ENCODE data around the gene MST1R.

The MST1R gene

DNA sequence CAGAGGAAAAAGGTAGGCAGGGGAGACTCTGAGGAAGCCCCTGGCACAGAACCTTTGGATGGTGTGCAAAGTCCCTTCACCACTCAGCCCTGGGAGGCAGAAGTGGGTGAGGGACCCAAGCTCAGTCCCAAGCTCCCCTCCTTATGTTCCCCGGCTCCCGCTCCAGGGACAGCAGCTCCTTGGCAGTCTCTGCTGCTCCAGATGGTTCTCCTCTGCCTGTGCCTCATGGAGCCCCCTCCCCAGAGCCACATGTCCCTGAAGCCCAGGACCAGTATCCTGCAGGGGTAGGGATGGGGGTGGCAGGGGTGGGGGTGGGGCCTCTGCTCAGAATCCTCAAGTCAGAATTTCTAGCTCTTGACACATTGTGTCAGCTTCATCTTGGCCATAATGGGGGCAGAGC, 26.0 kb downstream of the MST1R start:
- no peak for DNase-seq (ENCODE audit: low read depth in 2 of 2)

DNA sequence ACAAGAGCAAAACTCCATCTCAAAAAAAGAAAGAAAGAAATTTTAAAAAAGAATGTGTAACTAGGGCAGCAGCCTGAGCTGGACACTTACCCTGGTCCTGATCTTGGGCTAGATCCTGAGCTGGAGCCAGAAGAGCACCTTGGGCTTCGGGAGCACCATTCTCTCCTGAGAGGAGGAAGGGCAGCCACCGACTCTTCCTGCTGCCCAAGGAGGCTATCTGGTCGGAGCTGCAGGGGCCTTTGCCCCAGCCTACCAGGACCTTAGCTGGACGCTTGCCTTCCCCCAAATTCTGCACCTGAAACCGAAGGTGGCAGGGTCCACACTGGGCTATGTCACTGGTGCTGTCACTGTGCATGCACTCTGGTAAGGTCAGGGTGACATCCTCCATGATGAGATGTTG, 27.1 kb downstream of the MST1R start:
- no peak for DNase-seq (ENCODE audit: low read depth in 2 of 2)

DNA sequence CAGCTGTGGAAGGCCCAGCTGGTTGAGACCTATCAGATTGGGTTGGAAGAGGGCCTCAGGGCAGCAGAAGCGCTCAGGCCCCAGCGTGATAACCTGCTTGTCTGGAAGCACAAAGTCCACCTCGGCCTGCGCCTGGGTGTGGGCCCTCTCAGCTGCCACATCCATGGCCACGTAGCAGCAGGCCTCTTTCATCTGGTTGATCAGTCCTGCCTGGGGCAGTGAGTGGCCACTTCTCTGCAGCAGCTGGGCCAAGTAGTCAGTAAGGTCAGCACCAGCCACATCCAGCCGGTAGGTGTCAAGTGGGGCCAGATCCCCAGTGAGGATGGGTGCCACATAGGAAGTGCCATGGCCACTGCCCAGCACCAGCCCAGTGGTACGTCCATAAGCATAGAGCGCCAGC, 30.1 kb downstream of the MST1R start:
- DNase-seq (ENCODE audit: low read depth in 2 of 2): no peak

DNA sequence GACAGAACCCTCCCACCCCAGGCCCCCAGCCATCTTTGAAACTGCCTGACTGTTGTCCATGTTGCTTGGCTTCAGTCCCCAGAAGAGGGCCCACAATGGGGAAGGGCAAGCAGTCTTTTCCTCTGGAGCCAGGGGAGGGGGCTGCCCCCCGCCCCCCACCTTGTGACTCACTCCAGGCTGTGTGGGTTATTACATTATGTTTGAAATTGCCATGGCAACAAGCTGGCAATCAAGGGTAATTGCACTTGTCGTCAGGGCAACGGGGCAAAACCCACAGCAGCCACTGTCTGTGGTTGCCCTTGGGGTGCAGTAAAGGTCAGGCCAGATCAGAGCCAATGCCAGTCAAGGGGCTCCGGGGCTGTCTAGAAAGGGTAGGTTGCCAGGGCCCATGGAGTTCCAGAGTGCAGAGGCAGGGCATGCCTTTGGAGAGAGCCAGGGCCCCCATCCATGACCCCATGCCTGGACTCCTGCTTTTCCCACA, 30.8 kb downstream of the MST1R start:
- no peak for DNase-seq (ENCODE audit: low read depth in 2 of 2)

DNA sequence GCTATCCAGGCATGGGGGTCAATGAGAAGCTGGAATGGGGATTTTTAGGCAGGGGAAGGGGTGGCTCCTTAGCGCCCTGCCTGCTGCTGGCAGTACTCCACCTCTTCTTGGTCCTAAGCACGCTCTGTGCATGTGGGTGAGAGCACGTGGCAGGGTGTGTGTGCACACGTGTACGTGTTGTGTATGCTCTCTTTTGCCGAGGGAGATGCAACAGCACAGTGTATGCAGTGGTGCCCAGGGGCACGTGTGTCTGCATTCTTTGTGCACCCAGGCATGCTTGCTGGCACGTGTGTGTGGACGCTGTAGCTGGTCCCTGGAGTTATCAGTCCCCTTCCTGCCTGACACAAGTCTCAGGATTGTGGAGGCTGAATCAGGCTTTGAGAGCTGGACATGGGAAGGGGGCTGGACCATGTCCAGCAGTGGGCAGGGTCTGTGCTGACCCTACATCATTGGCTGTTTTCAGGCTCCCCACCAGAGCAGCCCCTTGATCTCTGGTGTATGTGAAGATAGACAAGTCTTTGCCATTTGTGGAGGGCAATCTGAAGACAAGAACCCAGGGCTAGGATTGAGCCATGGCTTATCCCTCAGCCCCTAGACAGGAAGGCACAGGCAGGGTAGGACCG, 32.0 kb downstream of the MST1R start:
- no peak for DNase-seq (ENCODE audit: low read depth in 2 of 2)

DNA sequence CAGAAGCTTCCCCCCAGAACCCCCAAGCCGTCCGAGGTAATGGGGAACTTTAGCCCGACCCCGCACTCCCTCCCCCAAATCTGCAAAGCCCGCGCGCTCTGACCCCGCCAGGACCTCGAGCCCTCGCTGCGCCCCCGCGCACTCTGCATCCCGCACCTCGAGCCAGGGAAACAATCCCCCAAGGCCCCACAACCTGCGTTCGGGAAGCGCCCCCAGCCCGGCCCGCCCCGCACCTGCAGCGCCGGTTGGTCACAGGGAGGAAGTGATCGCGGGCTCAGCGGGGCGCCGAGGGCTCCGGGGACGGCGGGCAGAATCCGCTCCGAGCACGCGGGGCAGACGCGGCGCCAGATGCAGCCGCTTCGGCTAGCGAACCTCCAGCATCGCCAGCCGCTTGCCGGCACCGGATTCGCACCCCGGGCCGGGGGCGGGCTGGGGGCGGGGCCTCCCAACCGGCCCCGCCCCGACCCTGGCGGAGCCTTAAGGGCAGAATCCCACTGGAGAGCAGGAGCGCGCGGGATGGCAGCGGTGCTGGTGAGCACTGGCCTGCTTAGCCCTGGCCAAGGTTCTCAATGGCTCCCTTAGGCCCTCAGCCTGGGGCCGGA, 34.0 kb downstream of the MST1R start, which contains the start of gene CAMKV:
TSS of gene CAMKV (minus strand) at position 382 of the 602 bp plus-strand sequence. CDS start 7,518 bp downstream, outside the sequence.
- DNase-seq (ENCODE audit: low read depth in 2 of 2): no peak

DNA sequence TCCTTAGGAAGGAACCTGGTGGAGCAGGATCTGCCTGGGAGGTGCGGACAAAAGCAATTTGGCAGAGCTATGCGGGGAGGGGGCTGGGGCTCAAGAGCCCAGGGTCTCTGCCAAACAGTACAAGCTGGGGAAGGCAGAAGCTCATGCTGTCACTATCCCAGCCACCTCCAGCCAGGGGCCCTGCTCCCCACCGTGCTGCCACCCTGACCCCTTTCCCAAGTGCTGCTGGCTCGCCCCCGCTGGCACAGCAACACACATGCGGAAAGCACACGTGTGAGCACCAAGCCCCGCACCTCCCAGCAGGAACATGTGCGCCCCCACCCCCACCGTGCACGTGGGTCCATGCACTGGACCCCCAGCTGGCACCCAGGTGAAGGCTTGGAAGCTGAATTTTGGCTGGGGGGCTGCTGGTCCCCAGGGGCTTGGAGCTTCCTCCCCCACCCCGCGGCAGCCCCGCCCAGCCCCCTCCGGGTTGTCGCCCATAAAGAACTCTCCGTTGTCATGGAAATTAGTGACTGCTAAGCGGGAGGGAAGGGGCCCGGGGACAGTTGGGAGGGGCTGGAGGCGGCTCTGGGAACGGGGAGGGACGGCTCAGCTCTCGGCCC, 34.7 kb downstream of the MST1R start:
- DNase-seq (ENCODE audit: low read depth in 2 of 2): no peak

DNA sequence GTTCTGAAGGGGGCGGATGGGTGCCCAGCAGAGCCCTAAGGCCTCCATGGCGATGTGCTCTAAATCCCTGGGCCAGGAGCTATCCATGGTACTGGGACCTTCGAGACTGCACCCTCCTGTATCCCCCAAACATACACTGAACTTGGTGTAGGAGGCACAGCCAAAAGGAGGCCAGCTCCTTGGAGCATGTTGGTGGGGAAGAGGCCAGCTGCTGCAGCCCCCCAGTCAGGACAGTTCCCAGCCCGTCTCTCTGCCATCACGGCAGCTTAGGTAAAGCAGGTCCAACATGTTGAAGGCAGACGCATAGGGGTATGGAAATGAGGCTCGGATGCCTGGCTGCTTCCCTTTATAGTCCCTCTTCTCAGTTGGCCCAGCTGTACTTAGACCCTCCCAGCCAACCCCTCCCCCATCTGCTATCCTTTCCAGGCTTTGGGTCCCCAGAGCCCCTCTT, 35.8 kb downstream of the MST1R start:
- no peak for DNase-seq (ENCODE audit: low read depth in 2 of 2)

DNA sequence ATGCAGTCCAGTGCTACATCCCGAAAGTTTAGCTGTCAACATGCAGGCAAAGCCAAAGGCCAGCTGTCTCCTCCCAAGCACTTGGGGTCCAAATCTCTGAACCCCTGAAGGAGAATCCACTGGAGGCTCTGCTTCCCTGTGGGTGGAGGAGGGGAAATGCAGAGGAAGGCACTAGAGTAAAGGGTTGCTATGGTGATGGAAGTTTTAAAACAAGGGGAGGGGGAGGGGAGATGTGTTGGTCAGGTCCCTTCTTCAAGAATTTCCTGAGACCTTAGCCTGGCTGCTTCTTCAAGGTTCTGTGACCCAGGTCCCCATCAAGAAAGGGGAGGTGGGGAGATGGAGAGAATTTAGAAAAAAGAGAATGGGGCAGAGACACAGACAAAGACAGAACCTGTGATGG, 36.3 kb downstream of the MST1R start:
- DNase-seq (ENCODE audit: low read depth in 2 of 2): no peak

DNA sequence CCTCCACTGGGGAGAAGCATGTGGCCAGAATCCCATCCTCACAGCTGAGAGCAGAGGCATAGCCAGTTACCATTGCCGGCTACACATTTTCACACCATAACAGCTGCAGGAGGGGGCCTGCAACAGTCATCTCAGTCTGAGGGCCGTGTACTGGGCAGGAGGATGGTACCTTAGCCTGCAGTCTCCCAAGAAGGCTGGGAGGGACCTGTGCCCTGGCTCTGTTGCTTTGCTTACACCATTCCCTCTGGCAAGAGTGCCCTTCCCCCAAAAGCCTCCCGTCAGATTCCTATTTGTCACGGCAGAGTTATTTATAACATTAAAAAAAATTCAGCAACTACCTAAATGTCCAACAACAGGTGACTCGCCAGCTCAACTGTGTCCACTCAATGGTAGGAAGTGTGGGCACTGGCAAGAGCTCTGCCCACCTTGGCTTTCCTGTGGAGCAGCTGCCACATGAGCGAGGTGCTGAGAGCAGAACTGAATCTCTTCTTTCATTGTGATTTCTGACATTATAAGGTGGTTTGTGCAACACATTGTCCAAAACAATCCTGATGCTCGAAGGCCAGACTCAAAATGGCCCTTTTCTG, 38.4 kb downstream of the MST1R start:
- DNase-seq (ENCODE audit: low read depth in 2 of 2): no peak

DNA sequence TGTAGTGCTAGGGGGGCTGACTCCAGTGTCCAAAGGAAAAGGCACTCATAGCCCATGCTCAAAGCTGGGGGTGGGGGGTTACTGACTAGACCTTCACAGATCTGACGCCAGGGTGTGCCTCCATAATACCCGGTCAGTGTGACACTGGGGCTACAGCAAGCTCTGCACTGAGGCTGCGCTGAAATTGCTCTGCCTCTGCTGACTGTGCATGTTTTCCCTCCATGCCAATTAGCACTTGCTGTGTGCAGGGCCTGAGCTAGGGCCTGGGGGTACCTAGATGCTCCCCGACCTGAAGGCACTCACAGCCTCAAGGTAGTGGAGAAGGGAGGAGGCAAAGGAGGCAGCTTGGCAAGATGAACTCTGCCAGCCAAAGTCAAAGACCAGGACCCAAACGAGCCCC, 39.2 kb downstream of the MST1R start:
- no peak for DNase-seq (ENCODE audit: low read depth in 2 of 2)

DNA sequence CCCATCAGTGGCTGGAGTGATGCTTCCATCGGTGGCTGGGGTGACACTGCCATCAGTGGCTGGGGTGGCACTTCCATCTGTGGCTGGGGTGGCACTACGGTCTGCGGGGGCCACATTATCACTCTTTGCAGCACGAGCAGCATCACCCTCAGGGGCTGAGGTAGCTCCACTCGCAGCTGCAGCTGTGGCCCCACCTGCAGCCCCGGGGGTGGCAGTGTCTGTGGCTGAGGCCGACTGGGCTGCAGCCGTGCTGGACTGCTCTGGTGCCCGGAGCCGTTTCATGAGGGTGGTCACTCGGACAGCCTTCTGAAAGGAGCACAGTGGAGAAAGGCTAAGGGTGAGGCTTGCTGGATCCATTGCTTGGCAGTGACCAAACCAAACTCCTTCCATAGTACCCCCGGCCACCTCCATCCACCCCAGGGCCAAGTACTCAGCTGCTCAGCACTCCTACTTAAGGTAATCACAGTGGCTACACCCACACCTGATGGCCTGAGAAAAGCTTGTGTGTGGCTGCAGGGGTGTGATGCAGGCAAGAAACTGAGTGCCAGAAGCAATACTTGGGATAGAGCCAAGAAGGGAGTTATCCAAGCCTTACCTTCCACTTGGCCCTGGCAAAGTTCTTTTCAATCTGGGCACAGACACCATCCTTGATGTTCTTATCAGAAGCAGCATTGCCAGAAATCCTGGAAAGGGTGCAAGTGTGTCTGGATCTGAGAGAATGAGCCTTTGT, 43.9 kb downstream of the MST1R start:
- no peak for DNase-seq (ENCODE audit: low read depth in 2 of 2)

DNA sequence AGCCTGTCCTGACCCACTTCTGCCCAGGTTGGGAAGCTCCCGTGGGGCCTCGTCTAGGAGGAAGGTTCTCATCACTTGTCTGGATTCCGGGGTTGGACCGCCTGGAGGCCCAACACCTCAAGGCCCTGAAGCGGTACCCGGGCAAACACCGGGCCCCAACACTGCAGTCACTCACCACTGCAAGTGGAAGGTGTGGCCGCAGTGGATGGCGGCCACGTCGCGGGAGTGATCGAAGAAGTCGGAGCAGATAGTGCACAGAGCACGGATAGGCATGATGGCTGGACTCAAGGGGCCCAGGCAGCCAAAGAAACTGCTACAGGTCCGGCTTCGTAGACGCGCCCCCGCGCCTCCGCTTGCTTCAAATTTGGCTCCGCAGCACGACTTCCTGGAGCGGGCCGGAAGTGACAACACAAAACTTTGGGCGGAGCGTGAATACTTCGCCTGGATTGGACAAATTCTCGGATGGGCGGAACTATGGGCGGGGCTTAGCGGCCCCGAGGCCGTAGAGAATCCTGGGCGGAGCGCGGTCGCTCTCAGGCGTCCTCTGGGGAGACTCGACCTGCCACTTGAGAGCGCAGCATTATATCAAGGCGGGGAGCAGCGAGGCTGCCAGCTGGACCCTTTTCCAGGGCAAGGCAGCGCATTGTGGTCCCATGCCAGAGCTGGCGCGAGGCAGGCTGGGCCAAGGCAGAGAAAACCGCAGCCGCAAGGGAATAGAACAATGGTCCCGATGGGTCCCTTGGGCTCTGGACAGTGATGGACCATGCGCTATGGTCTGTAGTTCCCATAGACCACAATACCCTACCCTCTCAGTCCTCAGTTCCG, 47.3 kb downstream of the MST1R start, which contains the start of gene TRAIP:
TSS of gene TRAIP (minus strand) at position 384 of the 825 bp plus-strand sequence. CDS start at position 273, 111 bp downstream.
- peak; percentile 77 to 85 for DNase-seq (ENCODE audit: low read depth in 2 of 2)

DNA sequence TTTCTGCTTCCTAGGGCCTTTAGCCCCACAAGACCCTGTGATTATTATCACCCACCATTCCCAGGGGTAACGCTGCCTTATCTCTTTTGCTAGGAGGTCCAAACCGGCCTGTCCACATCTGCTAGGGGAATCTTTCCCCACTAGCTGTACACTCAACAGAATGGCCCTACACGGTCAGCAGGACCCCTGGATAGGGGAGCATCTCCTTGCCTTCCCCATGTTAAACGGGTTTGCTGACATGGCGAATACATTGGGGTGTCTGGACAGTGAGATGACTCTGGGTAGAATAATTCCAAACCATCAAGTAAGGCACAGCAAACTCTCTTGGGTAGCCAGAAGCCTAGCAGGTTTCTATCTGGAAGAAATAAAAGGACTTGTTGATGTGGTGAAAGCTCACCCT, 48.0 kb downstream of the MST1R start:
- no peak for DNase-seq (ENCODE audit: low read depth in 2 of 2)

DNA sequence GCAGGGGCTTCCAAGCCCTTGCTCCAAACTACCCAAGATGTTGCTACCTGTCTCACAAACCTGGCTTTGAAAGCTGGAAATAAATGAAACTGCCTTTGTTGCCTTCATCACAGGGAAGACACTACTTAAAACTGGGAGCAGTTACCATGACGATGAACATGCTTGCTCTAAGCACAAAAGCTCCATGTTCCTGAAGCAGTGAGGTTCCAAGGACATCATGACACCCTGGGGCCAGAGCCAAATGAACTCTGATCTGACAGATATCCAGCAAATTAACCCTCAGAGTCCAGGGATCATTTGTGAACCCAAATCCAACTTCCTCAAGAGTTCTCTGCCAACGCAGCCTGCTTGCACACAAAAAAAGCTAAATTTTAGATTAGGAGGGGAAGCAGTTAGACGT, 58.0 kb downstream of the MST1R start:
- DNase-seq (ENCODE audit: low read depth in 2 of 2): no peak

DNA sequence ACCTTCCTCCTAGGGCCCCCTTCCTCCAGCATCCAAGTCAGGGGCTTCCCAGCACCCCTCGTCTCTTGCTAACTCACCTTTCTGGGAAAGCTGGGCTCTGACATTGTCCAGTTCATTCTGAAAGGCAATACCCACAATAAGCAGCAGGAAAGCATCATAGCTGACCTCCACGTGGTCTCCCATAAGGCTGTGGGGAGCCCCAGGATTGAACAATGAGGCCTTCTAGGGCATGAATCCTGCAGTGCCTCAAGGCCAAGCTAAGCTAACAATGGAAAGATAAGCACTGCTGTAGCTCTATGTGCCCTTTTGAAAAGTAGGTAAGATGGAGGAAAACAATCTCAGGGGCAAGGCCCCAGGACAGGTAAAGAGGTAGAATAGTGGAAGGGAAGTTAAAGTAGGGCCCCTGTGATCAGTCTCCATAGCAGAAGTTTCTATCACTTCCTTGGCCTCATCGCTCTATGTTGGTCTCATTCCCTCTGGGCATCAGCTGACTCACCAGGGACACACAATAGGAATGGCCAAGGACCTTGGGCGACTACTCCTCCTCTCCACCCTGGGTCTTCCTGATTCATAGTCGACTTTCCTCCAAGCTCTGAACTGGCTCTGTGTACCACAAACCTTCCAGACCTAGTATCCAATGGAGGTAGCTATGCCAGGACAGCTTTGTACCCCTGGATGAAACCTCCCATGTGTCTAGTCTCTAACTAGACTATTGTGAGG, 59.0 kb downstream of the MST1R start:
- DNase-seq (ENCODE audit: low read depth in 2 of 2): no peak

DNA sequence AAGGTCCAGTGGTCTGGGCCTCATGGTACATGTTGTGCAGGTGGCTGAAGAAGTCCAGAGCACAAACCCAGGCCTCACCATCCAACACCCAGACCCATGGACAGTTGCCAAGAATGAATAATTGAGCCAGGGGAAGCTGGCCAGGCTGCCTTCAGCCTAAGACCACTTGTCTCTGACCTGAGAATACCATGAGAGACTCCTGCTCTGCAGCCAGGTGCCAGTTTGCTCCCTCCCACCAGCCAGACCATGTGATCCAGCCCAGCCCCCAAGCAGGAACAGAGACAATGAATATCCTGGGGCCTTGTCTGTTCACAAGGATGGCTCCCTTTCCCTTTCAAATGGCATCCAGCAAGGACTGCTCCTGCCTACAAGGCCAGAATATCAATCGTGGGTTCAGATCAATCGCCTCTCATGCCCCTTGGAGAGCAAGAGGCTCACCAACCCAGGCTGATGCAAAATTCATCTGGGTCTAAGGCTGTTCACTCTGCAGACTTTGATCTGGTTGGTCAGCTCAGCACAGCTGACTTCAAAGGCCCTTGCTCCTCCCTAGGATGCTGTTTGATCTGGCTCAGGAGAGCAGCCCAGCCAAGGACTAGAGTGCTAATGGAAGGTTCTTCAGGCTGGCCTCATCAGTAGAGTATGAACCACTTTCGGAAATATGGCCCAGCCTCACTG, 60.7 kb downstream of the MST1R start:
- no peak for DNase-seq (ENCODE audit: low read depth in 2 of 2)

DNA sequence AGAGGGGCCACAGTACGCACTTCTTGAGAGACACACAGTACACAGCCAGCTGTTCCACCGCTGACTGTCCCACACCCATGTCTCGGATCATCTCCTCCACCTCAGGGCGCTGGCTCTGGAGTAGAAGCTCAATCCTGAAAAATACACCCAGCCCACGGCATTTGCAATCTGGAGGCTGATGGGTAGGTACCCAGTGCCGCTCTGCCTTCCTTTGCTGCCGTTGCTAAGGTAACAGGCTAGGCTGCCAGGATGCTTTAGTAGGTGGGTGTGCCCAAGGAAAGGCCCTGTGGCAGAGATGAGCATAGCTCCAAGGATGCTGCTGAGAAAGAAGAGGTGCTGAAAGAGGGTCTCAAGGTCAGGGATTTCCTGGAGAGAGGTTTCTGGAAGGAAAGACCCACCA, 61.9 kb downstream of the MST1R start:
- DNase-seq (ENCODE audit: low read depth in 2 of 2): no peak

DNA sequence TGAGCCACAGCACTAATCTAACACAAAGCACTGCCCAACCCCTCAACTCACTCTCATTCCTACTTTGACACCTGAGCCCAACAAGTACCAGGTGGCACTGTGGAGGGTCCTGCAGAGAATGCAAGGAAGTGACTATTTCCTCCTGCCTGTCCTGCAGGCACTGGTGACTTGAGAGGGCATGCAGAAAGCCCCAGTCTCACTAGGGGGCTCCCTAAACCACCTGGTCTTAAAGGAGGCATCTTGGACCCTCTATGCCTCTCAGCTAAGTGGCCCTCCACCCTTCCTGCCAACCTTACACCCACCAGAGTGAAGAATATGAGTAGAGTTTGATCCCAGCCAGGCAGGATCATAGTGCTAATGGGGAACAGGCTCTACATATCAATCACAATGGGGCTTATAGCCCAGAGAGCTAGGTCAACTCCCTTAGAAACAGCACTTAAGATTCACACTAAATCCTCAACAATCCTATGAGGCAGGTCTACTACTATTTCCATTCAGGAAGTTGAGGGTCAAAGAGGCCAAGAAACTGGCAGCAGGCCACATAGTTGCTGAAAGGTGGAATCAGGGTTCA, 62.5 kb downstream of the MST1R start:
- no peak for DNase-seq (ENCODE audit: low read depth in 2 of 2)

DNA sequence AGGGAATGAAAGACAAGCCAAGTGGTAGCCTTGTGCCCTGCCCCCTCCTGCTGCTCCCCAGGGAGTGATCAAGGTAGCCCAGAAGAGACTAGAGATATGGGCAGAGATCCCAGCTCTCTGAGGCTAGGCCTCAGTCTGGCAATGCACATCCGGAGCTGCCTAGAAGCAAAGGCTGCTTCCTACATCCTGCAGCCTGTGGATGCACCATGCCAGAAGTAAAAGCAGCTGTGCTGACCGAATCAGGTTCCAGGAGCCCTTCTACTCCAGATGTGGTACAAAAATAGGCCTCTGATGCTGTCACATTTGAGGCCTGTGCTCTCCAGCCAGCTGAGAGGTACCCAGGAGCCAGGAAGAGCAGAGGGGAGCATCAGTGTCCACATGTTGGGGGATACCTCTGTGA, 63.3 kb downstream of the MST1R start:
- DNase-seq (ENCODE audit: low read depth in 2 of 2): no peak
